Right atrium auricular region (tissue), 2 donors: Measurements from ENCODE around the gene HMGB1. TPM values are rescaled to one million over a fixed set of nuclear protein-coding genes. Genes with fewer than 3 reads are reported as not detected.

ENCODE experiments used
- DNase-seq: peaks from one replicate; pipeline ENCODE4 v3.0.0-alpha.2; 2019; ENCODE audit warnings: low spot score
- H3K27ac ChIP-seq, 2 donors: fragments of 200-600 bp; sonication (generic); 1 replicate in 1 of 2; 2 replicates in 1 of 2; pipeline ENCODE4 v1.5.1; 2016 to 2019
- H3K27me3 ChIP-seq, 2 donors: fragments of 200-600 bp; sonication (generic); one replicate each; pipeline versions ENCODE4 v1.5.1 to v1.6.0; 2017 to 2019
- H3K36me3 ChIP-seq: fragments of 200-600 bp; sonication (generic); one replicate; pipeline ENCODE4 v1.5.1; 2016
- H3K4me1 ChIP-seq, 2 donors: fragments of 200-600 bp; sonication (generic); one replicate each; pipeline versions ENCODE4 v1.5.1 to v1.6.0; 2017 to 2019
- H3K4me3 ChIP-seq, 2 donors: fragments of 200-600 bp; sonication (generic); 1 replicate in 1 of 2; 2 replicates in 1 of 2; pipeline ENCODE4 v1.5.1; 2017 to 2019; ENCODE audit warnings: mild to moderate bottlenecking in 1 of 2, moderate library complexity in 1 of 2
- H3K9me3 ChIP-seq, 2 donors: fragments of 200-600 bp; sonication (generic); one replicate each; pipeline ENCODE4 v1.5.1; 2019
- total RNA-seq, 2 donors: library from RNA; depleted of rRNA; stranded (reverse); fragments of >200 nt; gene quantifications; one replicate each; pipeline ENCODE4 v1.1.0, GENCODE V29; 2016
- TF ChIP-seq, protein P1 (sequence below), 2 donors: fragments of 200-600 bp; sonication (generic); IDR thresholded peaks; one replicate each; pipeline ENCODE4 v1.5.1; 2019; ENCODE audit warnings: antibody characterized with exemption in 2 of 2

HMGB1 gene
- total RNA-seq, 2 donors from 2014 or later, result 133 to 190 TPM

DNA sequence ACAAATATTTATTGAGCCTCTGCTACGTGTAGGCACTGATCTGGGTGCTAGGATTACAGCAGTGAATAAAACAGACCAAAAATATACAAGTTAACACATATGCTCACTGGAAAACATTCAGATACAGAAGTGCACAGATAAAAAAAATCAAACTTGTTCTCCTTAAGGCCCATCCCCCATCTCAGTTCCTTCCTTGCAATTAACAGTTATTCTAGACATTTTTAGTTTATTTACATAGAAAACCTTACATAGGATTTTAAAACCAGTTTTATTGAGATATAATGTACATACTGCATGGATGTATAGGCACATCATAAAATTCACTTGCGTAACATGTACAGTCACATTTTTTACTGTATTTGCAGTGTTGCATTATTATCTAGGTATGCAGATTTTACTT lies 36.5 kb upstream of the HMGB1 start:
- Histone ChIP-seq H3K9me3 (no peaks in the 10 kb centered on the region), H3K27ac (no peak overlapping the region)

DNA sequence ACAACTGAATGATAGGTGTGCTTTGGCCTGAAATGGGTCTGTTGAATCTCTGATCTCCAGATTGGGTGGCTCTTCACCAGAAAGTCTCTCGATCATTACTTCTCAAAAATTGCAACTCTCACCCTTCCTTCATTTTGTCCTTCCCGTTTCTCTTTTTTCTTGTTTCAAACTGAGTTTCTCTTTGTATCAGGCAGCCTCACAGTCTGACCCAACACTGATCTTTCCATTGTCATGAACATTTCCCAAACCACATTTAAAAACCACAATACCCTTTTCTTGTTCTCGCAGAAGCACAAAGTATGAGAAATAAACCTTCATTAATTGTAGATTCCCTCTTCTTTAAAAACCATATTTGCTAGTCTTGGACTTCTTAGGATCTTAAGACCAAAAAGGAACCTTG lies 33.6 kb upstream of the HMGB1 start:
- TF ChIP-seq, protein P1, sequence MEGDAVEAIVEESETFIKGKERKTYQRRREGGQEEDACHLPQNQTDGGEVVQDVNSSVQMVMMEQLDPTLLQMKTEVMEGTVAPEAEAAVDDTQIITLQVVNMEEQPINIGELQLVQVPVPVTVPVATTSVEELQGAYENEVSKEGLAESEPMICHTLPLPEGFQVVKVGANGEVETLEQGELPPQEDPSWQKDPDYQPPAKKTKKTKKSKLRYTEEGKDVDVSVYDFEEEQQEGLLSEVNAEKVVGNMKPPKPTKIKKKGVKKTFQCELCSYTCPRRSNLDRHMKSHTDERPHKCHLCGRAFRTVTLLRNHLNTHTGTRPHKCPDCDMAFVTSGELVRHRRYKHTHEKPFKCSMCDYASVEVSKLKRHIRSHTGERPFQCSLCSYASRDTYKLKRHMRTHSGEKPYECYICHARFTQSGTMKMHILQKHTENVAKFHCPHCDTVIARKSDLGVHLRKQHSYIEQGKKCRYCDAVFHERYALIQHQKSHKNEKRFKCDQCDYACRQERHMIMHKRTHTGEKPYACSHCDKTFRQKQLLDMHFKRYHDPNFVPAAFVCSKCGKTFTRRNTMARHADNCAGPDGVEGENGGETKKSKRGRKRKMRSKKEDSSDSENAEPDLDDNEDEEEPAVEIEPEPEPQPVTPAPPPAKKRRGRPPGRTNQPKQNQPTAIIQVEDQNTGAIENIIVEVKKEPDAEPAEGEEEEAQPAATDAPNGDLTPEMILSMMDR (IDR thresholded peaks at IDR 0.05), result no peak
- no peak overlapping the region for H3K4me3 ChIP-seq
- H3K36me3 ChIP-seq, result no peaks in the 10 kb centered on the region
- no peaks in the 10 kb centered on the region for H3K27me3 ChIP-seq
- H3K4me1 ChIP-seq, result no peaks in the 10 kb centered on the region
- no peaks in the 10 kb centered on the region for H3K9me3 ChIP-seq
- no peak for DNase-seq
- no peak overlapping the region for H3K27ac ChIP-seq

More for the DNA sequence above, 36.5 kb upstream of the HMGB1 start:
- no peak for DNase-seq
- Histone ChIP-seq H3K4me3 (no peak overlapping the region), H3K36me3 (no peaks in the 10 kb centered on the region), H3K4me1 (no peaks in the 10 kb centered on the region), H3K27me3 (no peaks in the 10 kb centered on the region)
- TF ChIP-seq, protein P1 (IDR thresholded peaks at IDR 0.05), result no peak

DNA sequence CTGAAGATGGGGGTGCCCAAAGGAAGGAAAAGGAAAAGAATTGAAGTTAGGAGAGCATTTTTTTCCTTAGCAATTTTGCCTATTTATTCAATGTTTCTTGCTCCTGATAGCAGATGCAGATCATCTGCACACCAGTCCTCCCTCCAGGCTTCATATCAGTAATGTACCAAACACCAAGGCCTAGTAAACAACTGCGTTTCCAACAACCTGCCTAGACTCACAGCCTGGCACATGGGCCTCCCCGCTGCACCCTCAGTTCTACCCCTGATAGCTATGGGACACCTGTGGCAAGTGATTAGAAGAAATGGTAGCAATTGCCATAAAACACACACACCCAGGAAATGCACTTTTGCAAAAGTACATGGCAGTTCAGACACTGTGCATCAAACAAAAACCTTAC lies 30.4 kb upstream of the HMGB1 start:
- H3K4me1 ChIP-seq, result no peaks in the 10 kb centered on the region
- no peak for DNase-seq
- TF ChIP-seq, protein P1 (IDR thresholded peaks at IDR 0.05), result no peak
- no peak overlapping the region for H3K27ac ChIP-seq
- no peaks in the 10 kb centered on the region for H3K27me3 ChIP-seq
- H3K36me3 ChIP-seq, result no peaks in the 10 kb centered on the region
- no peaks in the 10 kb centered on the region for H3K9me3 ChIP-seq
- no peak overlapping the region for H3K4me3 ChIP-seq

DNA sequence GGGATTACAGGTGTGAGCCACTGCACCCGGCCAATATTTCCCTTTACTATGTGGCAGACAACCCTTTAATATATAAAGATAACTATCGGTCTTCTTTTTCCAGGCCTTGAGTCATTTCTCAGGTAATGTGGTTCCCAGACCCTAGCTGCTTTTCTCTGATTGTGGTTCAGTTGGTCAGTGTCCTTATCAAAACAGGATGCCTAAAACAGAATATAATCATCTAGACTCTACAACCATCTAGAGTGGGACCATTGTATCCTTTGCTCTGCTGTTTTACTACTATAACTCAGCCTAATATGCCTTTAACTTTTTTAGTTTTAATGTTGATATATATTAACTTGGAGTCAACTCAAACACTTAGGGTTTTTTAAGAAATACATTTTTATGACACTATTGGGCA lies 30.0 kb upstream of the HMGB1 start:
- TF ChIP-seq, protein P1 (IDR thresholded peaks at IDR 0.05), result no peak
- Histone ChIP-seq H3K4me1 (no peaks in the 10 kb centered on the region), H3K36me3 (no peaks in the 10 kb centered on the region), H3K27me3 (no peaks in the 10 kb centered on the region), H3K4me3 (no peak overlapping the region), H3K27ac (no peak overlapping the region), H3K9me3 (no peaks in the 10 kb centered on the region)
- no peak for DNase-seq

DNA sequence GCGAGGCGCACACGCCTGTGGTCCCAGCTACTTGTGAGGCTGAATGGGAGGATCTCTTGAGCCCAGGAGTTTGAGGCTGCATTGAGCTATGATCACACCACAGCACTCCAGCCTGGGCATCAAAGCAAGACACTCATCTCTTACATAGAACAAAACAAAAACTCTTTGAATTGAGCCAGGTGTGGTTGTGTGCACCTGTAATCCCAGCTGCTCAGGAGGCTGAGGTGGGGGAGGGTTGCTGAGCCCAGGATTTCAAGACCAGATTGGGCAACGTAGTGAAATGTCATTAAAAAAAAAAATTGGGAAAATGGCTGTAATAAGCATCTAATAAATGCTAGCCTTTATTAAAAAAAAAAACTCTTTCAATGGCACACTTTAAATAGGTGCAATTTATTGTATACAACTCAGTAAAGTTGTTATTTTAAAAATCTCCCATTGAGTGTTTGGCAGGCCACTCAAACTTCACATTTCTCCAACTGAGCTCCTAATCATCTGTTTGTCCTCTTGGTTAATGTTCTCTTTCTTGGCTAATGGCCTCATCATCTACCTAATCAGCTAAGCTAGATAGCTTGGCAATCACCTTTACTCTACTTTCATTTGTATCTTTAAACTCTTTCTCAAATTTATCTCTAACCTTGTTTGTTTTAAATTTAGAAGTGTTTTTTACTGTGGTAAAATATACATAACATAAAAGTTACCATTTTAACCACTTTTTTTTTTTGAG lies 28.1 kb upstream of the HMGB1 start:
- TF ChIP-seq, protein P1 (IDR thresholded peaks at IDR 0.05), result no peak
- H3K27ac ChIP-seq, result no peak overlapping the region
- no peak for DNase-seq
- H3K9me3 ChIP-seq, result no peaks in the 10 kb centered on the region
- no peaks in the 10 kb centered on the region for H3K4me1 ChIP-seq
- no peaks in the 10 kb centered on the region for H3K36me3 ChIP-seq
- no peak overlapping the region for H3K4me3 ChIP-seq
- no peaks in the 10 kb centered on the region for H3K27me3 ChIP-seq

DNA sequence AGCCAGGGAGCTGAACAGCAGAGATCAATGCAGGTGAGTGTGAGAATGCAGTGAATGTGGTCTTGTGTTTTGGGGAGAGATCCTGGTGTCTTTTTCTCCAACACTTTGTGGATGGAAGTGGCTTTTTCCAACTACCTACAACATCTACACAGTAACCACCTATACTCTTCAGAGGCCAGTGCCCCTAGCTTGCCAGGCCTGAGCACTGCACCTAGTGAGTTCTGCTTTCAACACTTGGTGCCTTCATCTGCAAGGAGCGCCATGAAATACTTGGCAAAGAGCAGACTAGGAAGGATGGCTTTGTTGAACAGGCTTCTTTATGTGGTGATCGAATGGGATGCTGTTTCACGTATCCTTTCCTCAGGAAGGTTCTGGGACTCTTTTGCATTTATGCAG lies 21.3 kb upstream of the HMGB1 start:
- Histone ChIP-seq H3K4me1 (no peaks in the 10 kb centered on the region), H3K36me3 (no peaks in the 10 kb centered on the region), H3K9me3 (no peaks in the 10 kb centered on the region), H3K27me3 (no peaks in the 10 kb centered on the region), H3K27ac (no peak overlapping the region), H3K4me3 (no peak overlapping the region)
- TF ChIP-seq, protein P1 (IDR thresholded peaks at IDR 0.05), result no peak
- DNase-seq, result no peak
